ENCODE data around the gene FAT1.
A peak's percentile ranks its signal among the peaks of the same experiment; 100 is the strongest.
"Not testable (repeated sequence)": the region's sequence is repeated elsewhere in the genome, so short reads cannot be mapped to it uniquely, and the experiment has no call there.

FAT1 gene

DNA sequence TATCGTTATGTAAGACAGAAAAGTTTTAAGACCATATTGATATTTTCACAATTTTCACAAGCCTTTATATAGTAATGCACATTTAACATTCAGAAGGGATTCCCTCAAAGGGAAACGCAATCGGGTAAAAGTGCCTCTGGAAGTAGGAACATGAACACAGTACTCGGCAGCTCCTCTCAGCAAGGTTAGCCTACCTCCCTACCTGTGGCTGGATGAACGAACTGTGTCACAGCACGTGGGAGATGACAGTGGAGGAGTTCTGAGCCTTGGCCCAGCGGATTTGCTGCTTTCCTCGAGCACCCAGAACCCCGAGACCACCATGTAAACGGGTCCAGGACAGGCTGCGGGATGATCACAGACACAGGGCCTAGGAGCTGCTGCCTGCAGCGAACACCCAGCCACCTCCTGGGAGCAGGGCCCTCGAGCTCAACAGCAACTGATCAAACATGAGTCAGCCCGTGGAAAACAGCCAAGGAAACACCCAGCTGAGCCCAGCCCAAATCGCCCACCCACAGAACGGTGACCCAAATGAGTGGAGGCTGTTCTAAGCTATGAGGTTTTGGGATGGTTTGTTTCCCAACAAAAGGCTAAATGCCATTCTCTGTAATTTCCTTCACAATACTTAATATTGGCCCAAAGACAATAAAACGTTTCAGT is 30.4 kb downstream of the FAT1 start:
- no peak for DNase-seq

GRCh38 chr4:186691396-186691795 is 32.3 kb downstream of the FAT1 start:
- no peak for DNase-seq

- peak; percentile 37 for DNase-seq
Measured at GRCh38 chr4:186689476-186689875, 34.2 kb downstream of the FAT1 start.

GRCh38 chr4:186688150-186688943 is 35.3 kb downstream of the FAT1 start:
- DNase-seq = peak; percentile 17

DNA sequence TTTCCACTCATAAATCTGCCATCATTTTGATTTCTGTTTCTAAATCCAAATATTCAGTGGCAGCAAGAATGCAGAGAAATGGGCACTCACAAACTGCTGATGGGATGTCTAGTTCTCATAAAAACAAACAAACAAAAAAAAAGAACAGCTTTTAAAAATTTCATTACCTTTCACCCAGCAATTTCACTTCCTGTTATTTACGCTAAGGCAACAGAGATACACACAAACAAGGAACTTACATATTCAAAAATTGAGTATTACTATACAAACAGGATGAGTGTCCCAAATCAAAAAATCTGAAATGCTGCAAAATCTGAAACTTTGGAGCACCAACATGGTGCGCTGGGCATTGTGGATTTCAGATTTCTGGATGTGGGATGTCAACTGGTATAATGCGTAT is 36.4 kb downstream of the FAT1 start:
- DNase-seq = no peak

DNA sequence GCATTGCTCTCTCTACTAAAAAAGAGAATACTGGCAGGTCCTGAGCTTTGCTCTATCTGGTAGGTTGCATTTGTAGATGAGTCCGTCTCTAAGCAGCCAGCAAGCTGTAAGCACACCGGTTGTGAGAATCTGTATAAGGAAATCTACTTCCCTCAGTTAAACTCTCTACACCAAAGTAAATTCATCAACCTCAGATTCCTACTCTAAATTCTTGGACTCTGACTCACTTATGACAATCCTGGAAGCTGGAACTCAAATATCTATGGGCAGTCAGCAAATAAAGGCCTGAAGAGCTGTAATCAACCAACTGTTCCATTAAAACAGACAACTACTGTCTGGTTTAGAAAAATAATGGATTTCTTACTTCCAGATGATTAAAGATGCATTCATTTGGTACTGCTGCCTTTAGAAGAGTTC is 37.9 kb downstream of the FAT1 start:
- no peak for DNase-seq

GRCh38 chr4:186684889-186685309 is 38.8 kb downstream of the FAT1 start:
- no peak for DNase-seq

- DNase-seq = no peak
Measured at GRCh38 chr4:186684220-186684619, 39.4 kb downstream of the FAT1 start.

DNA sequence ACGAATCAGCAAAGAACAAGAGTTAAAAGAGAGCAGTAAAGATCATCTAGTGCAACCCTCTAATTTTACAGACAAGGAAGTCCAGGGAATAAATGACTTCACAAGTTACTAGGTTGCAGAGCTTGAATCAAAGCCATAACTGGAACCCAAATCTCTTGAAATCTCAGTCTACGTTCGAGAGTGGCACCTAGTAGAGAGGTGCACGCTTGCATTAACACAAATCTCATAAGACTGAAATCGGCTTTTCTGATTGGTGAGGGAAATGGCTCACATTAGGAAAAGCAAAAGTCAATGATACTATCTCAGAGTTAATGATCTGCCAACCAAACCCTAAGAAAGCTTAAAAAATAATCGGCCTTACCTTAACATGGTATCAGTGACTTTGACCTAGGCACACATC is 43.0 kb downstream of the FAT1 start:
- no peak for DNase-seq

DNA sequence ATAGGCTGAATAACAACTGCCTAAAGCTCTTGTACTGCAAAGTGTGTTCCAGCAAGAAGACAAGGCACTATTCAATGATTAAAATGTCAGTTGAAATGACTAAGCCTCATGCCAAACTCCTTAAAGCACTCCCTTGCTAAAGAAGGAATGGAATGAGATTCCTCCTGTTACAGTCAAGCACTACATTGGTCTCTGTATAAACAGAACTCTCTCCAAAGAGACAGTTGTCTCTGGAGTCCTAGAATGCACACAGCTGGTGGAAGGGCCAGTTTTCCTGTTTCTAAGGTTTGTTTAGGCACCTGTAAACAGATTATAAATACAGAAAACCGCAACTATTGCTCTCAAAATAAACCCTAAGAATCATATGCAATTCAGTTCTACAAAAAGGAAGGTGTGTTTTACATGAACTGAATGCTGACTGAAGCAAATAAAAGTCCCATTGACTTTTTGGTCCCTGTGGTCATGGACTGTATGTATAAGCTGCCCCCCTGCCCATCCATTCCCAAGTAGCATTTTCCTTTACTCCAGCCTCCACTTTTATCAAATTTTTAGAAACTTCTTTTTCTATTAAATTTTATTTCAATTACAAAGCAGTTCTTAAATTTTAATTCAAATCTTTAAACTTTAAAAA is 47.0 kb downstream of the FAT1 start:
- no peak for DNase-seq

- DNase-seq = no peak
Measured at GRCh38 chr4:186669735-186670134, 53.9 kb downstream of the FAT1 start.

- DNase-seq = no peak
Measured at GRCh38 chr4:186669159-186669731, 54.4 kb downstream of the FAT1 start.

DNA sequence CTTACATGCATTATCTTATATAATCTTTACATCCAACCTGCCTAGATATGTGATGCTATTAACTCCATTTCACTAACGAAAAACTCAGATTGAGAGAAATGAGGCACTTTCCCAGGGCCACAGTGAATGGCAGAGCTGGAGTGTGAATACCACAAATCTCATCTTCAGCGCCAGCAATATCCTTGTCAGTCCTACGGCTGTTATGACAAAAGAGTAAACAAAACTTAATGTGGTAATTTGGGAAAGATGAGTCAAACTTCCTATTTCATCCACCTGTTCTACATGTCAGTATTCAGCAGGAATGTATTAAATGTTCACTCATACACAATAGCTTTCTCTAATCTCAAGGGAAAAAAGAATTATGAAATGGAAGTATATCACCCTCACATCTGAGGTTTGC is 56.9 kb downstream of the FAT1 start:
- no peak for DNase-seq

- DNase-seq = no peak
Measured at GRCh38 chr4:186666252-186666651, 57.4 kb downstream of the FAT1 start.

DNA sequence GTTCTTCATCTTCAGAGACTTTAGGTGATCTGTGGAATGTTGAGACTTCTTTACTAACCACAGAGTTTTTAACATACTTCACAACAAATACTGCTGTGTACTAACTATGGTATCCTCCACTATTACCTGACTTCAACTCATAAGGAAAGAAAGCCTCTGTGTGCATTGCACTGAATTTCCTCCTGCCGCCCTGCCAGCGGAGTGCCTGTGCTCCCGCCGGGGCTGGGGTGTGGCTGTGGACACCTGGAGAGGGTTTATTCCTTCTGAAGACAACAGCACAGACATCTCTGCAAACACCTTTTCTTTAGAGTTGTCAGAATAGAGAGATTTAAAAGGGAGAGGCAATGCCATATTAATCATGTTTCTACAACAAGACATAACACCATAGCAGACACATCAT is 63.3 kb downstream of the FAT1 start:
- DNase-seq = no peak

- no peak for DNase-seq
Measured at GRCh38 chr4:186659935-186660334, 63.7 kb downstream of the FAT1 start.

DNA sequence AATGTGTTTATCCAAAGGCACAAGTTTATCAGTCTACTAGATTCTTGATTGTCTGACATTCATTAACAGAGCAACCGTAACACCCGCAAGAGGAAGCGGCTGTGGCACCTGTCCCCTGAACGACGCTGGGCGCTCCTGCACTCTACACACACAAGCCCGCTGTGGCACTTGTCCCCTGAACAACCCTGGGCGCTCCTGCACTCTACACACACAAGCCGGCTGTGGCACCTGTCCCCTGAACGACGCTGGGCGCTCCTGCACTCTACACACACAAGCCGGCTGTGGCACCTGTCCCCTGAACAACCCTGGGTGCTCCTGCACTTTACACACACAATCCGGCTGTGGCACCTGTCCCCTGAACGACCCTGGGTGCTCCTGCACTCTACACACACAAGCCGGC is 64.2 kb downstream of the FAT1 start:
- not testable (repeated sequence) for DNase-seq

GRCh38 chr4:186658657-186659056 is 65.0 kb downstream of the FAT1 start:
- DNase-seq = no peak

DNA sequence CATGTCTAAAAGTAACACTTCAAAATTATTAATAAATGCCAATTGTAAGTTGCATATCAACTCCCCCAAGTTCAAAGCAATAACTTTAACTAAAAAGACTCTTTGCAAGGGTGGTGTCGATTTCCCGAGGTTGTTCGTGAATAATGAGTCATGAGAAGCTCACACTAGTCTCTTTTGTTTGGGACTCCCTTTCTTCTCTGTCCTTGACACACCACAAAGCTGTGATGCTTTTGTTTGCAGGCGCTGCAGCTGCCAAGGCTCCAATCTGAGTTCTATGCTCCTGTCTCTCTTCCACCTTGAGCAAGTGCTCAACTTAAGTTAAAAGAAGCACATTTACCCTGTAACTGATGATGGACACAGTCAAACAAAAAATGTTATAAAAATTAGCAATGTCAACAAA is 65.9 kb downstream of the FAT1 start:
- no peak for DNase-seq

GRCh38 chr4:186653969-186654368 is 69.7 kb downstream of the FAT1 start:
- no peak for DNase-seq

DNA sequence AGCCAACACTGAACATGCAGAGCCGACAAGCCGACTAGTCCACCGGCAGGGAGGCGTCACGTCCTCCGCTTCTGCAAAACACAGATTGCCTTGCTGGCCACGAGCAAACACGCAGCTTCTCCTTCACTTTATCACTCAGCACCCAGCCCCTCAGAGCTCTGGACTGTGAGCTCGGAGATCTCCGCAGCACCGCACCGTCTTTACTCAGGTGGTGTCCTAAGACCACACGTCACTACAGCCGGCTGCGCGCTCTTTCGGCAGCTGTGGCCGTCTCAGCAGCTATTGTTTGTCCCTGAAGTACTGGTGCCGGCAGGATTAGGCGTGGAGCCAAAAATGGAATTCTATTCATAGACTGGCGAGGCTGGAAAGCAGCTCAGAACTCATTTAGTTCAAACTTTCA is 72.0 kb downstream of the FAT1 start:
- DNase-seq = peak; percentile 72

GRCh38 chr4:186651181-186651603 is 72.5 kb downstream of the FAT1 start:
- DNase-seq = no peak

DNA sequence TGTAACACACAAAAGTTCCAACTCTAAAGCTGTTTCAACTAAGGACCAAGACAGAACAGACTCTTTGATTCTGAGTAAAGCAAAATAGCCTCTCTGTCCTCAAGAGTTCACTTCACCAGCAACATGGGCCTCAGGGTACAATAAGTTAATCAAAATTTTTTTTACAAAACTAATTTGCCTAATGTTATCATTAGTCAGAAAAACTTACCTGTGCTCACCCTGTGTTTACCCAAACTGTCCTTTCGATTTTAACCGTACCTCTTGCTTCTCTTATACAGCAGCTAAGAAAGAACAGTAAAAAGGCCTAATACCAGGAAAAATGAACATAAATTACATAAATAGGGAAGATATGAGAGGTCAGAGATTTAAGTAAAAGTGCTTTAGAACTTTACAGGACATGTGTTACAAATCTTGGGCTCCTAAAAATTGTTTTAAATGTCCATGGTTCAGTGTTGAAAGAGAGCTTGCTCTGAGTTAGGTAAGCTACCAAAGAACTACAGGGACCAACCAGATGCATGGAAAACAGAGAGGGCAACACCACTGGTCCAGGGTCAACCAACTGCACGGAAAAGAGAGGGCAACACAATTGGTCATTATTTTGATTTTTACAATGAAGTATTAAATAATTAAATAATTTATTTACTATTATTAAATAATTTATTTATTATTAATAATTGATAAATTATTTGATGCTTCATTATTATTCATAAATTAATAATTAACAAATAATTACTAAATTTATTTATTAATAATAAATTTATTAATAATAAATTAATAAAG is 73.1 kb downstream of the FAT1 start:
- DNase-seq = no peak

All from NCI-H1105 (cell line).